Kidney glomerular epithelial cell (primary cell): ENCODE data around the gene CCR5AS.
"Not testable (repeated sequence)": the region's sequence is repeated elsewhere in the genome, so short reads cannot be mapped to it uniquely, and the experiment has no call there.

ENCODE experiments used
- DNase-seq: peaks from one replicate; lab custom pipeline; 2025; lab: John Stamatoyannopoulos, UW

Gene CCR5AS

DNA sequence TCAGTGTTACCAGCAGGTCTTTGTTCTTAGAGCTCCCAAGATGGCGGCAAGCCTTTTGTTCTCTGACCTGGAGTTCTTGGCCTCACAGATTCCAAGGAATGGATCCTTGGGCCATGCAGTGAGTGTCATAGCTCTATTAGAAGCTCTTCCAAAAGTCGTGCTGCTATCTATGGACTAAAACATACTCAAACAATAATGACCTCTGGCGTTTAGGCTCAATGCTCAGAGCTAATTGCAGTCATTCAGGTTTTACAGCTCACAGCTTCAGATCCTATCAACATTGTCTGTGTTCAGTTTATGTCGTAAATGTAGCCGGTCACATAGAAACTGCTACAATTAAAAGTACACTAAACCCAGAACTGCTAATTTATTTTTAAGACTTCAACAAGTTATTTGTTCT is 22.4 kb upstream of the CCR5AS start:
- no peak for DNase-seq

- peak; percentile 7 for DNase-seq
These were observed 21.3 kb upstream of the CCR5AS start for GRCh38 chr3:46427916-46428833.

GRCh38 chr3:46427404-46427803 is 20.5 kb upstream of the CCR5AS start:
- DNase-seq, result not testable (repeated sequence)

GRCh38 chr3:46426476-46426875 is 19.6 kb upstream of the CCR5AS start:
- DNase-seq, result peak; percentile 4

- peak; percentile 66 for DNase-seq
These were observed 16.7 kb upstream of the CCR5AS start for GRCh38 chr3:46423588-46423987.

GRCh38 chr3:46422617-46423016 is 15.8 kb upstream of the CCR5AS start:
- DNase-seq, result no peak

- no peak for DNase-seq
These were observed 14.1 kb upstream of the CCR5AS start for GRCh38 chr3:46420931-46421330.

GRCh38 chr3:46419816-46420215 is 12.9 kb upstream of the CCR5AS start:
- no peak for DNase-seq

DNA sequence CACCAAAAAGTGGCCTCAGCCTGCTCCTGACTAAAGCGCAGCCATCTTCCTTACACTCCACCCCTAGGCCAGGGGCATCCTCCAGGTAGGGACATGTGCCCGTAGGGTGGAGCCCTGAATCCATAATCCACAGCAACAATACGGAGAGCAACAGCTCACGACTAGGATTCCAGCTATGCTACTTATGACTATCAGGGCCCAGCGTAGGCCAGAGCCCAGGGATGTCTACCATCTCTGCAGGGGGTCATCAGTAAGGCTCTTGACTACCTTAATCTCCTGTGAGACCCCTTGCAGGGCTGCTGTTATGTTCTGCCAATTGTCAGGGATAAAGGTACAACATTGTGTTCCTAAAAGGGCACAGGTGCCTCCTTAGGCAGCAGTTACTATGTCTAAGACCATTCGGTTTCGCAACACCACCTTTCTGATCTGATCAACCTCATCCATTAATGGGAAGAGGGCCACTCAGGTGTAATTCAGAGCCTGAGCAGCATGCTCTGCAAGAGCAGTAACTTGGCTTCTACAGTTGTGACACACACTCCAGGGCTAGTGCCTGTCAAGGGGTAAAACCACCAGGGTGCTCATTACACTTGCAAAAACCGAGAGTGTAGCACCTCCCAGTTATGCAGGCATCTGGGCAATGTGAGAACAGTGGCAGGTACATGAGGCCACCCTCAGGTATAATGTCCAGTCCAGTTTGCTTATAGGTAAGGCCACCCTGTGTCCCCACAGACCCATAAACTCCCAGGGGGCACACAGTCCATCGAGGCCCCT is 11.2 kb upstream of the CCR5AS start:
- DNase-seq, result no peak

DNA sequence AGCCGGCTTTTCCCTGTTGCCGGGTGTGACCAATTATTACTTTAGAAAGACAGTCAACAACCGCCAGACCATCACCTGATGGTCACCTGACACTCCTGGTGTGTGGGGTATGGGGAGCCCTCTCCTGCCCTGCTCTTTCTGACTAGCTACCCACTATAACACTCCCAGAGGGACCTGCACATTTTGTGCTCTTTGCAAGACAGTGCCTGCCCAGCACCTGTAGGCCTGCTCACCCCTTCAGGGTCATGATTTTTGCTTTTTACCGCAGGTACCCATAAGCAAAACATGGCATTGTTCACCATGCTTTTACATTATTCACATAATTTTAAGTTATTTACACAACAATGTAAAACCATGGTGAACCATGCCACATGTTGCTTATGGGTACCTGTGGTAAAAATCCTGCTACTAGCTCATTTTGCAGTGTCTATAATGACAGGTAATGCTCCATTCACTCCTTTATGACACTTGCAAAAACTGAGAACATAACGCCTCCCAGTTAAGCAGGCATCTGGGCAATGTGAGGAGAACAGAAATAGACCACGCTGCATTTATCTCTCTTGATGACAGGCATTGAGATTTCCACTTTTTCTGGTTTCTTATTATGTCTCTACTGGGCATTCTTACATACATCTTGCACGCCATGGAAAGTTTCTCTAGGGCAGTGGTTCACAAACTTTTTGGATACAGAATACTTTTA is 10.1 kb upstream of the CCR5AS start:
- no peak for DNase-seq

GRCh38 chr3:46416125-46416810 is 9.4 kb upstream of the CCR5AS start:
- DNase-seq, result no peak

DNA sequence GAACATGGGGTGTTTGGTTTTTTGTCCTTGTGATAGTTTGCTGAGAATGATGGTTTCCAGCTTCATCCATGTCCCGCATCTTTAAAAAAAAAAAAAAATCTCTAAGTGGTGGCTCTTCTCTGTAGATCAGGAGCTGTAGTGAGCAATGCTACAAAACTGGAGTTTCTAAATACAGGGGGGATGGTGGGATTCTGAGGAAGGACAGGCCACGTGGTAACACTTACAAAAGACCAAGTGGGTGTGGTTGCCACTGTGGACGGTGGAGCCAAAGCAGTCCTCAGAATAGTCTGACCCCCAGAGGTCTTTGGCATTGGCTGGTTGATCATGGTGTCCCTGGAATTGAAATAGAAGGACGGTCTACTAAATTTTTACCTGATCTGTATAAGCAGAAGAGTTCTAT is 7.9 kb upstream of the CCR5AS start:
- no peak for DNase-seq

DNA sequence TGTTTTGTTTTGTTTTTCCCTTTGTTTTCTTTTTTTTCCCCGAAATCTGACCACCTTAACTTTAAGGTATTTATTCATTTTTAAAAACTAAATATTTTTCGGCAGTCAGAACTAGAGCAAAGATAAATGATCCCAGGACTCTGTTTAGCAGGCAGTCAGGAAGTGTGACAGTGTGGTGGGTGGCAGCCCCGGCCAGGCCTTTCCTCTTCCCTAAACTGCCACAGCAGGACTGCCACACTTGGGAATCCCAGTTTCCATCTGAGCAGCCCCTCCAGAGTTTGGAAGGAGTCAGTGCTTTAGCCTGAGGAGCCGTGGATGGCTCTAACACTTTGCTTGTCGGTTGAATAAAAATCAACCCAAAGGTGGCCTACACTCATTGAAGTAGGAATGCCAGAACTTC is 7.1 kb upstream of the CCR5AS start:
- no peak for DNase-seq

DNA sequence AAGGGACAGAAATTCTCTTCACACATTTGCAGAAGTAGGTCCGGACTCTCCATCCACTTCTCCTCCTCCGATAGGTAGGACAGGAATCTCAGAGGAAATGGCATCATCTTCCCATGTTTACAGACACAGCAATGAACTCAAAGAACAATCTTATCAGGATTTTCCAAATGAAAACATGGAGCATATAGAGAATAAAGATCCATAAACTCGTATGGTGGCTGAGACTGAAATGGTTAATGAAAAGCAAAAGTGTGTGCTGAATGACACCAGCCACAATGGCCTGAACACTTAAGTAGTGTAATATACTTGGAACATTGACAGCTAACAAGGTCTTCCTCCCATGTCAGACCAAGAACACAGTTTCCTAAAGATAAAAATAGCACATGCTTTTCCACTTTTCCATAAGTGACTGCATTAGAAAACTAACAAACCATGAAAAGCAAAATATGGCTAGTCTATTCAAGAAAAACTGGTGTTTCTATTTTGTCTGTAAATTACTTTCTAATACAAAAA is 6.0 kb upstream of the CCR5AS start:
- DNase-seq, result no peak

- DNase-seq, result no peak
These were observed 4.4 kb upstream of the CCR5AS start for GRCh38 chr3:46411271-46411670.

- no peak for DNase-seq
These were observed 3.8 kb upstream of the CCR5AS start for GRCh38 chr3:46410669-46411068.

GRCh38 chr3:46409739-46410489 is 3.0 kb upstream of the CCR5AS start:
- DNase-seq, result no peak

DNA sequence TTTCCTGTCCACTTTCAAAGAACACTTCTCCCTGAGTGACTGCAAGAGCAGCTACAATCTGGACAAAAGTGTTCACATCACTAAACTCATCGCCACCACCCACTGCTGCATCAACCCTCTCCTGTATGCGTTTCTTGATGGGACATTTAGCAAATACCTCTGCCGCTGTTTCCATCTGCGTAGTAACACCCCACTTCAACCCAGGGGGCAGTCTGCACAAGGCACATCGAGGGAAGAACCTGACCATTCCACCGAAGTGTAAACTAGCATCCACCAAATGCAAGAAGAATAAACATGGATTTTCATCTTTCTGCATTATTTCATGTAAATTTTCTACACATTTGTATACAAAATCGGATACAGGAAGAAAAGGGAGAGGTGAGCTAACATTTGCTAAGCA is 2.0 kb upstream of the CCR5AS start:
- DNase-seq, result no peak

DNA sequence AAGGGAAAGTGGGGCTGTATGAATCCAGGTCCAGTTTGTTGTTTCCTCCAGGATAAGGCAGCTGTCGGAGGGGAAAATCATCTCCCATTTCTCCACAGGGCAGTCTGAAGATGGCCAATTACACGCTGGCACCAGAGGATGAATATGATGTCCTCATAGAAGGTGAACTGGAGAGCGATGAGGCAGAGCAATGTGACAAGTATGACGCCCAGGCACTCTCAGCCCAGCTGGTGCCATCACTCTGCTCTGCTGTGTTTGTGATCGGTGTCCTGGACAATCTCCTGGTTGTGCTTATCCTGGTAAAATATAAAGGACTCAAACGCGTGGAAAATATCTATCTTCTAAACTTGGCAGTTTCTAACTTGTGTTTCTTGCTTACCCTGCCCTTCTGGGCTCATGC is 1.1 kb upstream of the CCR5AS start:
- DNase-seq, result no peak

DNA sequence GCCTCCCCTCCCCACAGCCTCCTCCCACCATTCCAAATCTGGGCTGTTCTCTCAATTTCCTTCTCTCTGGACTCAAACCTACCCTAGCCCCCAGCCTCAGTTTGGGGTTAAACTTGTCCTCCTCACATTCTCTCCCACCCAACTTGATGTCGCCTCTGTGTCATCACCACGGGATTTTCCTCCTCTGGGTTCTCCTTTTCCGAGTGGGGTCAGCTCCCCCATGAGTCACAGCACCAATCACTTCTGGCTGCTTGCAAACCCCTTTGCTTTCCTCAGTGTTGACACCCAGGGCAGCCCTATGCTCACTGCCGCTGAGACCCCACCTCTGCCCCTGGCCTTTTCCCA is 451 bp downstream of the CCR5AS start:
- DNase-seq, result no peak
